Hepatocyte (in vitro differentiated cells): Measurements from ENCODE around the gene HPF1. TPM values are rescaled to one million over a fixed set of nuclear protein-coding genes. Genes with fewer than 3 reads are reported as not detected.

ENCODE experiments used
- DNase-seq: peaks from one replicate; pipeline ENCODE4 v3.0.0-alpha.2; 2016; ENCODE audit warnings: low spot score
- H2AFZ ChIP-seq: fragments of 200-600 bp; sonication (generic); 2 replicates; pipeline ENCODE4 v1.6.0; 2016; ENCODE audit warnings: antibody characterized with exemption, mild to moderate bottlenecking
- H3K27ac ChIP-seq: fragments of 200-600 bp; sonication (generic); 2 replicates; pipeline ENCODE4 v1.5.1; 2016; ENCODE audit warnings: mild to moderate bottlenecking
- H3K27me3 ChIP-seq: fragments of 200-600 bp; sonication (generic); 2 replicates; pipeline ENCODE4 v1.6.1; 2016
- H3K36me3 ChIP-seq: fragments of 200-600 bp; sonication (generic); replicated peaks from 2 replicates; pipeline ENCODE4 v1.5.1; 2016; ENCODE audit warnings: low read depth; ENCODE audit not compliant: insufficient read depth
- H3K4me1 ChIP-seq: fragments of 200-600 bp; sonication (generic); 2 replicates; pipeline ENCODE4 v1.5.1; 2016; ENCODE audit warnings: mild to moderate bottlenecking, moderate library complexity; ENCODE audit not compliant: insufficient read depth
- H3K4me2 ChIP-seq: fragments of 200-600 bp; sonication (generic); 2 replicates; pipeline ENCODE4 v1.6.0; 2016
- H3K4me3 ChIP-seq: fragments of 200-600 bp; sonication (generic); 2 replicates; pipeline ENCODE4 v1.5.1; 2016; ENCODE audit warnings: mild to moderate bottlenecking
- H3K79me2 ChIP-seq: fragments of 200-600 bp; sonication (generic); 2 replicates; pipeline ENCODE4 v1.6.0; 2017; ENCODE audit warnings: mild to moderate bottlenecking
- H3K9me2 ChIP-seq: fragments of 200-600 bp; sonication (generic); replicated peaks from 2 replicates; pipeline ENCODE4 v1.6.0; 2017; ENCODE audit warnings: mild to moderate bottlenecking; ENCODE audit not compliant: insufficient read depth
- H3K9me3 ChIP-seq: fragments of 200-600 bp; sonication (generic); 2 replicates; pipeline ENCODE4 v1.5.1; 2016; ENCODE audit warnings: low read depth, mild to moderate bottlenecking
- H4K20me1 ChIP-seq: fragments of 200-600 bp; sonication (generic); 2 replicates; pipeline ENCODE4 v1.6.0; 2016; ENCODE audit warnings: mild to moderate bottlenecking; ENCODE audit not compliant: insufficient read depth, poor library complexity, severe bottlenecking
- EZH2 ChIP-seq: fragments of 200-600 bp; sonication (generic); IDR thresholded peaks from 2 replicates; pipeline ENCODE4 v1.6.1; 2016; ENCODE audit warnings: antibody characterized with exemption, mild to moderate bottlenecking, borderline replicate concordance
- EZH2phosphoT487 ChIP-seq: fragments of 200-600 bp; sonication (generic); IDR thresholded peaks from one replicate; pipeline ENCODE4 v1.6.1; 2018; ENCODE audit warnings: antibody characterized with exemption, mild to moderate bottlenecking, low read depth, moderate library complexity; ENCODE audit not compliant: unreplicated experiment, severe bottlenecking
- WGBS: methylation state at CpG from one replicate; pipeline ENCODE4 v1.1.6; 2016; ENCODE audit warnings: low lambda C conversion rate; ENCODE audit errors: missing lambda C conversion rate; 5-methylcytosine and 5-hydroxymethylcytosine counted together
- polyA plus RNA-seq: library from polyadenylated mRNA; unstranded; fragments of >200 nt; fragmentation: Nextera tagmentation; extraction: Ambion mirVana; gene quantifications from 2 replicates; pipeline ENCODE4 v1.2.1, GENCODE V29; 2016
- total RNA-seq: library from RNA; depleted of rRNA; stranded (reverse); fragments of >200 nt; gene quantifications from 2 replicates; pipeline ENCODE4 v1.2.3, GENCODE V29; 2014
- TF ChIP-seq, protein P1 (sequence below): fragments of 200-600 bp; sonication (generic); IDR thresholded peaks from 2 replicates; pipeline ENCODE4 v1.5.1; 2016; ENCODE audit warnings: antibody characterized with exemption, mild to moderate bottlenecking; ENCODE audit not compliant: poor library complexity

The HPF1 gene
- total and polyA plus RNA-seq, 2 experiments from 2014 or later: 25.7 to 29.0 TPM

DNA sequence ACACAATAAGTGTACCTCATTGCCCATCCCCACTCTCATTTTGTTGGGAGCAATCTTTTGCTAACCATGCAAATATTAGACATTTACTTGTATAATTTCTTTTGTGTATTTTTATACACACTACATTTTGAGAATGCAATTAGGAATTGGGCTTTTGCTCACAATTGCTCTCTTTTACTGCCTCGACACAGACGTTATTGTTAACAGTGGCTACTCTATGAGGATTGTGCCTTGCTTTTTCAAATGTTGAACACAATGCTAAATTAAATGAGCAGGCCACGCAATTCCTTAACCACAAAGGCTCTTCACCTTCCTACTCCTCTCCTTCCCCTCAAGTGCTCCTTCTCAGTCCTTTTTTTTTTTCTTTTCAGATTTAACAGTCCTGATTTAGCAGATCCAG is 42.8 kb upstream of the HPF1 start:
- DNase-seq: no peak
- H2AFZ ChIP-seq: no peak overlapping the region
- no peaks in the 10 kb centered on the region for H3K79me2 ChIP-seq
- WGBS: 95% methylated on average over 3 of the region's 3 CpGs
- TF ChIP-seq EZH2phosphoT487 (no peak), EZH2 (no peak)
- TF ChIP-seq, protein P1, sequence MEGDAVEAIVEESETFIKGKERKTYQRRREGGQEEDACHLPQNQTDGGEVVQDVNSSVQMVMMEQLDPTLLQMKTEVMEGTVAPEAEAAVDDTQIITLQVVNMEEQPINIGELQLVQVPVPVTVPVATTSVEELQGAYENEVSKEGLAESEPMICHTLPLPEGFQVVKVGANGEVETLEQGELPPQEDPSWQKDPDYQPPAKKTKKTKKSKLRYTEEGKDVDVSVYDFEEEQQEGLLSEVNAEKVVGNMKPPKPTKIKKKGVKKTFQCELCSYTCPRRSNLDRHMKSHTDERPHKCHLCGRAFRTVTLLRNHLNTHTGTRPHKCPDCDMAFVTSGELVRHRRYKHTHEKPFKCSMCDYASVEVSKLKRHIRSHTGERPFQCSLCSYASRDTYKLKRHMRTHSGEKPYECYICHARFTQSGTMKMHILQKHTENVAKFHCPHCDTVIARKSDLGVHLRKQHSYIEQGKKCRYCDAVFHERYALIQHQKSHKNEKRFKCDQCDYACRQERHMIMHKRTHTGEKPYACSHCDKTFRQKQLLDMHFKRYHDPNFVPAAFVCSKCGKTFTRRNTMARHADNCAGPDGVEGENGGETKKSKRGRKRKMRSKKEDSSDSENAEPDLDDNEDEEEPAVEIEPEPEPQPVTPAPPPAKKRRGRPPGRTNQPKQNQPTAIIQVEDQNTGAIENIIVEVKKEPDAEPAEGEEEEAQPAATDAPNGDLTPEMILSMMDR: no peak
- no peaks in the 10 kb centered on the region for H3K4me1 ChIP-seq
- no peaks in the 10 kb centered on the region for H3K36me3 ChIP-seq
- H3K27me3 ChIP-seq: no peaks in the 10 kb centered on the region
- H3K4me3 ChIP-seq: no peak overlapping the region
- H3K4me2 ChIP-seq: no peak overlapping the region
- no peaks in the 10 kb centered on the region for H3K9me3 ChIP-seq
- no peaks in the 10 kb centered on the region for H4K20me1 ChIP-seq
- H3K9me2 ChIP-seq: no peaks in the 10 kb centered on the region
- H3K27ac ChIP-seq: no peak overlapping the region

DNA sequence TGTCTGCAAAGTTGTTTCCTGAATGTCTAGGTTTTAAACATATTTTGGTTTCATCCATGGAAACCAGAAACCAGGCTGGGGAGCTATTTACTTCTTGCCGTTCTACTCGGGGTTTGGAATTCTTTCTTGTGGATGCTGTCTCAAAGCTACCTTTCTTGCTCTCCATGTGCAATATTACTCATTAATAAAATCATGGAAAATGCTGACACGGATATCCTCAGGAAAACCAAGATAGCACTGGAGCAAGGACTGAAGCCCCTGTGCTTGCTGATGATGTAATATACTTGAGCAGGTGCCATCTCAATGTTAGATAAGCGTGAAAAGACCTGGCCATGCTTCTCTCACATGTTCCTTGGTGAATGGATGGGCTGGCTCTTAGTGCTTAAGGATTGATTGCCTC is 41.5 kb upstream of the HPF1 start:
- H3K9me2 ChIP-seq: no peaks in the 10 kb centered on the region
- TF ChIP-seq EZH2: no peak
- TF ChIP-seq, protein P1: no peak
- no peak for TF ChIP-seq EZH2phosphoT487
- no peaks in the 10 kb centered on the region for H4K20me1 ChIP-seq
- H3K4me3 ChIP-seq: no peak overlapping the region
- no peak for DNase-seq
- no peak overlapping the region for H2AFZ ChIP-seq
- WGBS: 92% methylated on average over 4 of the region's 4 CpGs
- H3K4me2 ChIP-seq: no peak overlapping the region
- no peak overlapping the region for H3K27ac ChIP-seq
- H3K36me3 ChIP-seq: no peaks in the 10 kb centered on the region
- H3K79me2 ChIP-seq: no peaks in the 10 kb centered on the region
- no peaks in the 10 kb centered on the region for H3K4me1 ChIP-seq
- H3K27me3 ChIP-seq: no peaks in the 10 kb centered on the region
- H3K9me3 ChIP-seq: no peaks in the 10 kb centered on the region

DNA sequence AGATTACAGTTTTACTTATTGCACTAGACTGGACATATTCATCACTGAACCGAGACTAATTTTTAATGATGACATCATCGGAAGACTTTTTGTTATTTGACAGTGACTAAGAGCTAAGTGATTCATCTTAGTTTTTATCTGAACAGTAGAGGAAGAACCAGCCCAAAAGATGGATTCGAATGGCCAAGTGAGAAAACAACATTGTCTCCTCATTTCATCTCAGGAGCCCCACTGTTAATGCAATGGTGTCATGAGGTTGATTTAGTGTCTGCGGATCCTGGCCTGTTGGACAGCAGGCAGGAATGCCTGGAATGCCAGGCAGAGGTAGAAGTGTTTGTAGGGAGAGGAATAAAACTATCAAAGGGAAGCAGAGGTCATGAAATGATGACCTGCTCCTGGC is 37.8 kb upstream of the HPF1 start:
- no peaks in the 10 kb centered on the region for H3K9me3 ChIP-seq
- H3K27ac ChIP-seq: no peak overlapping the region
- DNase-seq: no peak
- TF ChIP-seq, protein P1: no peak
- TF ChIP-seq EZH2phosphoT487 (no peak), EZH2 (no peak)
- no peaks in the 10 kb centered on the region for H3K4me1 ChIP-seq
- WGBS: 54% methylated on average over 4 of the region's 4 CpGs
- H3K9me2 ChIP-seq: no peaks in the 10 kb centered on the region
- H3K4me3 ChIP-seq: no peak overlapping the region
- H3K36me3 ChIP-seq: no peaks in the 10 kb centered on the region
- no peaks in the 10 kb centered on the region for H4K20me1 ChIP-seq
- H2AFZ ChIP-seq: no peak overlapping the region
- no peaks in the 10 kb centered on the region for H3K79me2 ChIP-seq
- peaks cover 3% of the 10 kb centered on the region for H3K27me3 ChIP-seq
- no peak overlapping the region for H3K4me2 ChIP-seq

DNA sequence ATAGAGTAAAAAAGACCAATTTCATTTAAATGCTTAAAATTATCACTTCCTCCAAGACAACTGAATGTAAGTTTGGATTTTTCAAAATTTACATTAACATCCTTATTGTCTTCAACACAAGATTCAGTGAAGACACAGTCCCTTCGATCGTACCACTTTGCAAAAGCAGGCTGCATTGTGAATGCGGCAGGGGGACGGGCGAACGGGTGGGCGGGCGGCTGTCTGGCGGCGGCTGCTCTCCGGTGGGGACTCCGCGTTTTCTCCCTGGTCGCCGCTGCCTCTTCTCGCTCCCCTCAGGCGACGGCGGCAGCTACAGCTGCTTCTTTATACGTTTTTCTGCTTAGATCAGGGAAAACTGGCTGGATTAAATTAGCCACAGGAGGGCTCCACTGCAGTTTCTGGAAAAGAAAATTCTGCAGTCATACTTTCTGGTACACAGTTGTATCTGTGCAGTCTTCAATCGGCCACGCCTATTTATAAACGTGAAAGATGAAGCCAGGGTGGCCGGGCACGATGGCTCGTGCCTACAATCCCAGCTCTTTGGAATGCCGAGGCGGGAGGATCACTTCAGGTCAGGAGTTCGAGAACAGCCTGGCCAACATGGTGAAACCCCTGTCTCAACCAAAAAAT is 33.9 kb upstream of the HPF1 start:
- 7% methylated on average over 29 of the region's 29 CpGs for WGBS
- no peaks in the 10 kb centered on the region for H3K9me2 ChIP-seq
- peak overlapping the region; percentile 2 for H3K4me3 ChIP-seq
- no peaks in the 10 kb centered on the region for H3K79me2 ChIP-seq
- DNase-seq: peak; percentile 78
- no peaks in the 10 kb centered on the region for H4K20me1 ChIP-seq
- H3K4me1 ChIP-seq: no peaks in the 10 kb centered on the region
- H3K27ac ChIP-seq: no peak overlapping the region
- H3K9me3 ChIP-seq: no peaks in the 10 kb centered on the region
- no peaks in the 10 kb centered on the region for H3K36me3 ChIP-seq
- no peak for TF ChIP-seq EZH2phosphoT487
- TF ChIP-seq EZH2: no peak
- TF ChIP-seq, protein P1: peak; percentile 76
- H3K4me2 ChIP-seq: peak overlapping the region; percentile 88
- peaks cover 34% of the 10 kb centered on the region for H3K27me3 ChIP-seq
- peak overlapping the region; percentile 64 for H2AFZ ChIP-seq
